Subcutaneous adipose tissue (tissue), 4 donors: ENCODE data around the gene WIPI1. TPM values are rescaled to one million over a fixed set of nuclear protein-coding genes. Genes with fewer than 3 reads are reported as not detected.

ENCODE experiments used
- total RNA-seq, 4 donors: library from RNA; depleted of rRNA; stranded (reverse); fragments of >200 nt; gene quantifications; one replicate each; pipeline ENCODE4 v1.1.0, GENCODE V29; 2016
- TF ChIP-seq, protein P1 (sequence below): fragments of 450-650 bp; IDR thresholded peaks from one replicate; pipeline ENCODE4 v1.5.1; 2016; ENCODE audit warnings: low read depth, mild to moderate bottlenecking, control low read depth, antibody characterized with exemption, moderate library complexity

The WIPI1 gene, protein sequence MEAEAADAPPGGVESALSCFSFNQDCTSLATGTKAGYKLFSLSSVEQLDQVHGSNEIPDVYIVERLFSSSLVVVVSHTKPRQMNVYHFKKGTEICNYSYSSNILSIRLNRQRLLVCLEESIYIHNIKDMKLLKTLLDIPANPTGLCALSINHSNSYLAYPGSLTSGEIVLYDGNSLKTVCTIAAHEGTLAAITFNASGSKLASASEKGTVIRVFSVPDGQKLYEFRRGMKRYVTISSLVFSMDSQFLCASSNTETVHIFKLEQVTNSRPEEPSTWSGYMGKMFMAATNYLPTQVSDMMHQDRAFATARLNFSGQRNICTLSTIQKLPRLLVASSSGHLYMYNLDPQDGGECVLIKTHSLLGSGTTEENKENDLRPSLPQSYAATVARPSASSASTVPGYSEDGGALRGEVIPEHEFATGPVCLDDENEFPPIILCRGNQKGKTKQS
- total RNA-seq = 10 to 100 TPM; 59.5 to 83.0 (median 71.2) TPM

DNA sequence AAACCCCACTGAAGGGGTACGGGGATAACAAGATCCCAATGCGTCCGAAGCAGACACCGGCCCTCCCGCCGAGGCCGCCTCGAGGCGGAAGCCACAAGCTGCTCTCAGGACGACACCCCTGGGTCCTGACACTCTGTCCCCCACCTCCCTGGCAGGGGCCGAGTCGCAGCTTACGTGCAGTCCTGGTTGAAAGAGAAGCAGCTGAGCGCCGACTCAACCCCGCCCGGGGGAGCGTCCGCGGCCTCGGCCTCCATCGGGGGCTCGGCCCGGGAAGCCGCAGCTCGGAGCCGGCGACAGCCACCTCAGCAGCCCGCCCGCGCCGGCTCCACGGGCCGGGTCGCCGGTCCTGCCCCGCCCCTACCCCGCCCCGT lies at the start of gene WIPI1:
Gene WIPI1 (minus strand): TSS at position 329 of the 371 bp plus-strand sequence. CDS start 75 bp downstream, at position 254.
- TF ChIP-seq, protein P1, sequence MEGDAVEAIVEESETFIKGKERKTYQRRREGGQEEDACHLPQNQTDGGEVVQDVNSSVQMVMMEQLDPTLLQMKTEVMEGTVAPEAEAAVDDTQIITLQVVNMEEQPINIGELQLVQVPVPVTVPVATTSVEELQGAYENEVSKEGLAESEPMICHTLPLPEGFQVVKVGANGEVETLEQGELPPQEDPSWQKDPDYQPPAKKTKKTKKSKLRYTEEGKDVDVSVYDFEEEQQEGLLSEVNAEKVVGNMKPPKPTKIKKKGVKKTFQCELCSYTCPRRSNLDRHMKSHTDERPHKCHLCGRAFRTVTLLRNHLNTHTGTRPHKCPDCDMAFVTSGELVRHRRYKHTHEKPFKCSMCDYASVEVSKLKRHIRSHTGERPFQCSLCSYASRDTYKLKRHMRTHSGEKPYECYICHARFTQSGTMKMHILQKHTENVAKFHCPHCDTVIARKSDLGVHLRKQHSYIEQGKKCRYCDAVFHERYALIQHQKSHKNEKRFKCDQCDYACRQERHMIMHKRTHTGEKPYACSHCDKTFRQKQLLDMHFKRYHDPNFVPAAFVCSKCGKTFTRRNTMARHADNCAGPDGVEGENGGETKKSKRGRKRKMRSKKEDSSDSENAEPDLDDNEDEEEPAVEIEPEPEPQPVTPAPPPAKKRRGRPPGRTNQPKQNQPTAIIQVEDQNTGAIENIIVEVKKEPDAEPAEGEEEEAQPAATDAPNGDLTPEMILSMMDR = no peak

DNA sequence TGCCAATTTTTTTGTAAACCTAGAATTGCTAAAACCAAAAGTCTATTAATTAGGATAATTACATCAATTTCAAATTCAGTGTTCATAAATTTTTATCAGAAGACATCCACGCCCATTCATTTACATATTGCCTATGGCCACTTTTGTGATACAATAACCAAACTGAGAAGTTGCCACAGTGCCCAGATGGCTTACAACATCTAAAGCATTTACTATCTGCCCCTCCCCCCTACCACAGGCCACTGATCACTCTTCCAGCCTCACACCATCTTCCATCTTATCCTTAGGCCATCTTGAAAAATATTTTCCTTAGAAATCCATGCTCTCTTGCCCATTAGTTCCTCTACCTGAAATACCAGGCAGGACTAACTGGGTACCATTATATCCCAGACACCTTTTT lies 48.7 kb upstream of the WIPI1 start:
- TF ChIP-seq, protein P1 = no peak

DNA sequence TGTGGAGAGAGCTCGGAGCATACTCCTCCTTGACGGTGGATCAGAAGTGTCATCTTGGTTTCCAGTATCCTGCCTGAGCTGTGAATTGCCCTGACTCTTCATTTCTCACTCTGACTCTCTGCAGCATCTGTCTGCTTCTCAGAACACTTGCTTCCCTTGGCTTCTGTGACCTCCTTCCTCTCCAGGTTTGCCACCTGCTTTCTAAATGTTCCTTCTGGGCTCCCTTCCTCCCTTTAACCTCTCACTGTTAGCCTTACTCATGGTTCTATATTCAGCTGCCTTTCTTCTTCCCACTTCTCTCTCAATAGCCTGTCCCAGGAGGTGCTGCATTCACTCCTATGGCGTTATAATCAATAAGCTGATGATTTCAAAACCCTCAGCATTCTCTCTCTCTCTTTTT lies 43.8 kb upstream of the WIPI1 start:
- TF ChIP-seq, protein P1 = no peak

DNA sequence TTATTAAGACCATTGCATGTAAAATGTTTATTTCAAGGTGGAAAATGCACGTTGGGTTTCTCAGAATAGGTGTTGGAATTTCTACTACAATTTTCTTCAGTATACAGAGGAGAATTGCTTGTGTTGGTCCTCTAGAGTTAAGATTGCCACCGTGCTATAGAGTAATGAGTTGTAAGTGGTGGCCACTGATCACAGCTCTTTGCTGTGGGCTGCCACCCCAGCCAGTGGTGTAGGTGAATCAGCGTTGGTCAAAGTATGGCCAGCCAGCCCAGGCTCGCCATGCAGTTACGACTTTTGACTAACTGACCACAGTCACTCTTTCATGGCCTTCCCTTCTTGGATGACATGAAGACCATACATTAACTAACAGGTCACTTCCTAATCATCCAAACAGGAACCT lies 42.3 kb upstream of the WIPI1 start:
- TF ChIP-seq, protein P1 = no peak

DNA sequence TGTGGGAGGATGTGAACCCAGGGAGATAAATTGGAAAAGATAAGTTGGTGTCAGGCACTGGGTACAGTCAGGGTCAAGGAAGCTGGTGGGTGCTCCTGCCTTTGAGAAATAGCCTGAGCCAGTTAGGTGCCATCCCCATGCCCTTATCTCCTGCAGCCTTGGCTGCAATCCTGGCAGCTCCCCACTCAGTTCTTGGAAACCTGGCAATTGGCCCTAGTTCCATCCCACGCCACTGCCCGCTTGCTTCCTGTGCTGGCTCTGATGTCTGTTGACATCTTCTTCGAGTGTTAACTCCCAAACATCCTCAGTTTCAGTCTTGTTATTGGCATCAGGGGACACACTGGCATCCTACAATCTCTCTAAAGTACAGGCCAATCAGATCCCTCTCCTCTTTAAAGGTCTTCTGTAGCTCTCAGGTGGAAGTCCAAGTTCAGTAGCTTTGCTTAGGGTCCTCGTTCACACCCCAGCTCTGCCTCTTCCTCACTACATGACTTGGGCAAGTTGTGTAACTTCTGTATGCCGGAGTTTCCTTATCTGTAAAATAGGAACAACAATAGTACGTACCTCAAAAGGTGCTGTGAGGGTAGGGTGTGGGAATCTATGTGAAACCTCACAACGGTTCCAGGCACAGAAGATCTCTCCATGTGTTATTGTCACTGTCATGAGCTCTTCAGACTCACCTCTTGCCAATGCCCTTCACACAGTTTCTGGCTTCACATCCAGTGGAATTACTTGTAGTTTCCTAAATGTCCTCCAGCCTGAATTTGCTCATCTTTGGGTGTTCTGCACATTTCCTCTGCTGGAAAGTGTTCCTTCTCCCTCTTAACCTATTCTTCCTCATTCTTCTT lies 41.4 kb upstream of the WIPI1 start:
- TF ChIP-seq, protein P1 = no peak

DNA sequence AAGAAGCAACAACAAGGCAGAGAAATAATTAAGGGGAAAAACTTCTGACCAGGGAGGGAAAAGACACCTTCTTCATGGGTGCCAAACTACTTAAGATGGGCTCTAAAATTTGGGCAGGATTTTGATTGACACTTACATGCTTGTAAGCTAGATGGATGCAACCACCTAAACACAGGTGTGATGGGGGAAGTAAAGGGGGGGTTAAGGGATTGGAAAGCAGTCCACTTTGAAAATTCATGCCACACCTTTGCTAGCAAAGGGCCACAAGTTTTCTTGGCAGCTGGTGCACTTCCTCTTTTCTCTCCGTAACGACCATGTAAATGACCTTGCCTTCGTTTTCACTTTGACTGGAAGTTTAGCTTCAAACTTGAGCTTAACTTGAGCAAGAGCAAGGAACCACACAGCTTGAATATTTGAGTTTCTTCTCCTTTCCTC lies 40.6 kb upstream of the WIPI1 start:
- TF ChIP-seq, protein P1 = no peak

DNA sequence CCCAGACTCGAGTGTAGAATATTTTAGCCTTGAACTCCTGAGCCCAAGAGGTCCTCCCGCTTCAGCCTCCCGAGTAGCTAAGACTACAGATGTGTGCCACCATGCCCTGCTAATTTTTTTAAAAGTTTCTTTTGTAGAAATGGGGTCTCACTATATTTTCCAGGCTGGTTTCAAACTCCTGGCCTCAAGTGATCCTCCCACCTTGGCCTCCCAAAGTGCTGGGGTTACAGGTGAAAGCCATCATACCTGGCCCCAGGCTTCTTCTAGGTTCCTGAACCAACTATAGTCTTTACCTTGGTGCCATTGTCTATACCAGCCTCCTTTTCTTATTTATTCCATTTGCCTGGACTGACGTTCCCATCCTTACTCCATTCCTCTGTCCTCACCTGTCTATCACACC lies 37.8 kb upstream of the WIPI1 start:
- TF ChIP-seq, protein P1 = no peak
